ENCODE results near the gene AAGAB. TPM values are rescaled to one million over a fixed set of nuclear protein-coding genes. Genes with fewer than 3 reads are reported as not detected.
"Not testable (repeated sequence)": the region's sequence is repeated elsewhere in the genome, so short reads cannot be mapped to it uniquely, and the experiment has no call there.

AAGAB gene
- total RNA-seq, 2 donors from 2014 or later = 57.6 to 58.3 TPM

DNA sequence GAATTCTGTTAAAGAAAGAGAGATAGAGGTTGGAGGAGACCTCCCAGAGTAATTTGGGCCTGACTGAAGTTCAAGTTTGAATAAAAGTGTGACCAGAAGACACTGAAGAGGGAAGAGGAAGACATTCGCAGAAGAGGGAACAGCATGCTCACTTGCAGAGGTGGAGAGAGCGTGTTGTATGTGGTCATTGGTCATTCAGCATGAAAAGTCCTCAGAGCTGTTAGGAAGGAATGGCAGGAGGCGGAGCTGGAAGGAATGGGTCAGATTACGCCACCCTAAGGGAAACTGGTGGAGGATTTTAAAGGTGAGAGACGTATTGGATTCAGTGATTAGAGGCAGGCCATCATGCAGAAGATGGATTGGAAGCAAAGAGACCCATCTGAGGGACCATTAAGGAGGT, 41.7 kb upstream of the AAGAB start:
- DNase-seq = no peak
- H3K27me3 ChIP-seq = no peaks in the 10 kb centered on the region
- intact Hi-C loops (cut with DNase I) = no loop called here
- H3K9ac ChIP-seq (ENCODE audit: low read depth in 2 of 2, low read length in 2 of 2) = no peak overlapping the region
- no peak overlapping the region for H3K27ac ChIP-seq
- no peaks in the 10 kb centered on the region for H3K36me3 ChIP-seq
- H3K4me1 ChIP-seq = no peaks in the 10 kb centered on the region
- TF ChIP-seq, protein P1, sequence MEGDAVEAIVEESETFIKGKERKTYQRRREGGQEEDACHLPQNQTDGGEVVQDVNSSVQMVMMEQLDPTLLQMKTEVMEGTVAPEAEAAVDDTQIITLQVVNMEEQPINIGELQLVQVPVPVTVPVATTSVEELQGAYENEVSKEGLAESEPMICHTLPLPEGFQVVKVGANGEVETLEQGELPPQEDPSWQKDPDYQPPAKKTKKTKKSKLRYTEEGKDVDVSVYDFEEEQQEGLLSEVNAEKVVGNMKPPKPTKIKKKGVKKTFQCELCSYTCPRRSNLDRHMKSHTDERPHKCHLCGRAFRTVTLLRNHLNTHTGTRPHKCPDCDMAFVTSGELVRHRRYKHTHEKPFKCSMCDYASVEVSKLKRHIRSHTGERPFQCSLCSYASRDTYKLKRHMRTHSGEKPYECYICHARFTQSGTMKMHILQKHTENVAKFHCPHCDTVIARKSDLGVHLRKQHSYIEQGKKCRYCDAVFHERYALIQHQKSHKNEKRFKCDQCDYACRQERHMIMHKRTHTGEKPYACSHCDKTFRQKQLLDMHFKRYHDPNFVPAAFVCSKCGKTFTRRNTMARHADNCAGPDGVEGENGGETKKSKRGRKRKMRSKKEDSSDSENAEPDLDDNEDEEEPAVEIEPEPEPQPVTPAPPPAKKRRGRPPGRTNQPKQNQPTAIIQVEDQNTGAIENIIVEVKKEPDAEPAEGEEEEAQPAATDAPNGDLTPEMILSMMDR (IDR thresholded peaks at IDR 0.05) = no peak
- H3K9me3 ChIP-seq = no peaks in the 10 kb centered on the region
- no peak overlapping the region for H3K4me3 ChIP-seq

DNA sequence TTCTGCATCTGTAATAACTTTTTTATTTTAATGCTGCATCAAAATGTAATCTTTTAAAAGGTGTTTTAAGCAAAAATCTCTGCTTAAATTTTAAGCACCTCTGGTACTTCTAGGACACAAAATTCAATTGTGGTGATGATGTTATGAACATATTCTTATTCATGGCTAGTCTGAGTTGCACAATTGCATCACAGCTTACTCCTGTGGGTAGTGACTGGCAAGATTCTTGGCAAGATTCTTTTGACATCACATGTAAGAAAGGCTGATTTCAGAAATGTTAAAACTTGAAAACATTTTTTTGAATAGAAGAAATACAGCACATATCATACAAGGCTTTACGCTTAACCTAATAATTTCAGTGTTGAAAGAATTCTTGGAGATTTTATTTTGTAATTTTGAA, 35.9 kb upstream of the AAGAB start:
- no peak for DNase-seq
- no peaks in the 10 kb centered on the region for H3K27me3 ChIP-seq
- H3K9me3 ChIP-seq = no peaks in the 10 kb centered on the region
- TF ChIP-seq, protein P1 (IDR thresholded peaks at IDR 0.05) = no peak
- H3K9ac ChIP-seq (ENCODE audit: low read depth in 2 of 2, low read length in 2 of 2) = no peak overlapping the region
- no peaks in the 10 kb centered on the region for H3K4me1 ChIP-seq
- H3K27ac ChIP-seq = no peak overlapping the region
- H3K4me3 ChIP-seq = no peak overlapping the region
- no peaks in the 10 kb centered on the region for H3K36me3 ChIP-seq
- intact Hi-C loops (cut with DNase I) = no loop called here

GRCh38 chr15:67286400-67286799, 31.9 kb upstream of the AAGAB start:
- H3K36me3 ChIP-seq; H3K27ac ChIP-seq; H3K9me3 ChIP-seq; H3K4me3 ChIP-seq; intact Hi-C loops (cut with DNase I); DNase-seq; H3K27me3 ChIP-seq; H3K9ac ChIP-seq (ENCODE audit: low read depth in 2 of 2, low read length in 2 of 2); H3K4me1 ChIP-seq: not testable (repeated sequence)

DNA sequence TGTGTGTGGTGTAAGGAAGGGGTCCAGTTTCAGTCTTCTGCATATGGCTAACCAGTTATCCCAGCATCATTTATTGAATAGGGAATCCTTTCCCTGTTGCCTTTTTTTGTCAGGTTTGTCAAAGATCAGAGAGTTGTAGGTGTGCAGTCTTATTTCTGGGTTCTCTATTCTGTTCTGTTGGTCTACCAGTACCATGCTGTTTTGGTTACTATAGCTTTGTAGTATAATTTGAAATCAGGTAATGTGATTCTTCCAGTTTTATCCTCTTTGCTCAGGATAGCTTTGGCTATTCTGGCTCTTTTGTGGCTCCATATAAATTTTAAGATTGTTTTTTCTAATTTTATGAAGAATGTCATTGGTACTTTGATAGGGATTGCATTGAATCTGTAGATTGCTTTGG, 31.2 kb upstream of the AAGAB start:
- H3K27ac ChIP-seq; DNase-seq; H3K36me3 ChIP-seq; H3K4me3 ChIP-seq; intact Hi-C loops (cut with DNase I); H3K9me3 ChIP-seq; H3K4me1 ChIP-seq; H3K27me3 ChIP-seq; H3K9ac ChIP-seq (ENCODE audit: low read depth in 2 of 2, low read length in 2 of 2): not testable (repeated sequence)

DNA sequence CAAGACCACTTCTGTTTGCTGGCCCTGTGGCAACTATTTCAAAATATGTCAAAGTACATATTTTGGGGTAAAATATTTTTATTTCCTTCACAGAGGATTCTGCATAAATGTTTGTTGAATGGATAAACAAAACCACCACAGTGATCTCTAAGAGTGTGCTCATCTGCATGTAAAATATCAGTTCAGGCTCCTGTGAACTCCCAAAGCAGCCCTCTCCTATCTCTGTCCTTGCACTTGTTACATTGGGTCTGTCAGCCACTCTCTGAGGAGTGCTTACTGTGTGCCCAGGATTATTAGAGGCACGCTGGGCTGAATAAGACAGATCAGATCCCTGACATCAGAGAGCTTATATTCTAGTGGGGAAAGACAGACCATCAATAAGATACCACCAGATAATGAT, 27.3 kb upstream of the AAGAB start:
- H3K27me3 ChIP-seq = no peaks in the 10 kb centered on the region
- no peak overlapping the region for H3K9ac ChIP-seq (ENCODE audit: low read depth in 2 of 2, low read length in 2 of 2)
- TF ChIP-seq, protein P1 (IDR thresholded peaks at IDR 0.05) = no peak
- H3K4me3 ChIP-seq = no peak overlapping the region
- no peak for DNase-seq
- H3K9me3 ChIP-seq = no peaks in the 10 kb centered on the region
- no peaks in the 10 kb centered on the region for H3K36me3 ChIP-seq
- intact Hi-C loops (cut with DNase I) = no loop called here
- no peaks in the 10 kb centered on the region for H3K4me1 ChIP-seq
- no peak overlapping the region for H3K27ac ChIP-seq

DNA sequence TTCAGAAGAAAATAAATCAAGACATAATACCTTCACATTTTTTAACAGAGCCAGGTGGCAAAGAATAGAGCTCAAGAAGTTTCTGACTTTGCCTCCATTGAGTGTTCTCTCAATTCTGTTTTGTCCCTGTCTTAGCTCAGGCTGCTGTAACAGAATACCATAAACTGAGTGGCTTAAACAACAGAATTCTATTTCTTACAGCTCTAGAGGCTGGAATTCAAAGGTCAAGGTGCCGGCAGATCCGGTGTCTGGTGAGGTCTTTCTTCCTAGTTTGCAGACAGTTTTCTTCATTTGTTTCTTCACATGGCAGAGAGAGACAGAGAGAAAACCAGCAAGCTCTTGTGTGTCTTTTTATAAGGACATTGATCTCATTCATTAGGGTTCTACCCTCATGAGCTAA, 25.8 kb upstream of the AAGAB start:
- Histone ChIP-seq H3K36me3 (no peaks in the 10 kb centered on the region), H3K9ac (ENCODE audit: low read depth in 2 of 2, low read length in 2 of 2) (no peak overlapping the region)
- intact Hi-C loops (cut with DNase I) = no loop called here

More for the DNA sequence above, 25.8 kb upstream of the AAGAB start:
- H3K27me3 ChIP-seq = no peaks in the 10 kb centered on the region
- H3K27ac ChIP-seq = no peak overlapping the region
- no peak for DNase-seq
- H3K4me1 ChIP-seq = no peaks in the 10 kb centered on the region
- H3K9me3 ChIP-seq = no peaks in the 10 kb centered on the region
- TF ChIP-seq, protein P1 (IDR thresholded peaks at IDR 0.05) = no peak
- no peak overlapping the region for H3K4me3 ChIP-seq
